DMS79 treated with DMSO at 0.1 percent for 48 hours (cell line): Measurements from ENCODE around the gene PLAC1.

Experiments
- DNase-seq: peaks from one replicate; lab custom pipeline; 2025; lab: John Stamatoyannopoulos, UW

Gene PLAC1

DNA sequence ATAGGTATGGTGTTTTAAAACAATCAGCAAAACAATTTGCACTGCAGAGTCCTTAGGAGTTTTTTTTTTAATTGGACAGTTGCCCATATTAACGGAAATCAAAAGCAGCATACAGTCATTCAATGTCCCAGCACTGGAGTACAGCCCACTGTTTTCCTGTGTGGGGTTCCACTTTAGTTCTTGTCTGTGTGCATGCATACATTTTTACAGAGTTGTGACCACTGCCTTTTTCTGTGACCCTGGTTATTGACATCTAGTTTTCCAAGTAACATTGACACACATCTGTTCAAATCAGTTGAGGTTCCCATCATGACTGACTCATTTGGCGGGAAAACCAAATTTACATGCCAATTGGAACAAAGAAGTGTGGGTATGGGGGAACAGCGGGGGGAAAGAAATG, 115.0 kb downstream of the PLAC1 start:
- no peak for DNase-seq

DNA sequence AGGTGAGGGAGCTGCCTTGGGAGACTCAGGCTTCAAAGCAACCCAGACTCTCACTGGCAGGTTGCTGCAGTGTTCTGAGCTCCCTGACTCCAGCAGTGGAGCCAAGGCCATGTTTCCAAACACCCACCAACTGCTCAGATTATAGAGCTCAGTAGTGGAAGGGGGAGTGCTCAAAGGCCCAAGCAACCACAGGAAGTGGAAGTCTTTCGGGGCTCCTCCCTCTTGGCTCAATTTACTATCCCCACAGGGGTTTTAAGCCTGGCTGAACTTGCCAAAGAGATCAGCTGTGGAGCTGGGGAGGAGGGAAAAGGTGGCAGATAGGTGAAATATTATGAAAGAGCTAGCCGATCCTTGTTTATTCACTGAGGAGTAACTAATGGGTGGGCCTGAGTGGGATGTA, 115.8 kb downstream of the PLAC1 start:
- DNase-seq = peak; percentile 27

DNA sequence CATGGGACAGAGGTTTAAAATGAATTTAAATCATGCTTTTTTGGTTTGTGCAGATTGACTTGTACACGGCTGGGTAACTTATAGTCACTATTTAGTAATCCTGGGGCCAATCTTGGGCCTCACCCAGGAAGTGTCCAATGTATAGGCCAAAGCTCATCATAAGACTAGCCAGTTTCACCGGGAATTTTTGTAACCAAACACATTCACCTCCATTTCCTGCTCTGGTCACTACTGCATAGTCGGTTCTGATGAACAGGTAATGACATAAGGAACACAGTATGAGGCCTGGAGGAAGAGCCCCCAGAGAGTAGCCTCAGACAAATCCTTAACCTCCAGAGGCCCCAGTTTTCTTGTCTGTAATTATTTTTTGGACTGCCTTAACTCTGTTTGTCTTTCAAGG, 116.4 kb downstream of the PLAC1 start:
- no peak for DNase-seq

- no peak for DNase-seq
Measured at GRCh38 chrX:134538316-134538715, 120.0 kb downstream of the PLAC1 start.

GRCh38 chrX:134537179-134537955, 120.9 kb downstream of the PLAC1 start:
- no peak for DNase-seq

DNA sequence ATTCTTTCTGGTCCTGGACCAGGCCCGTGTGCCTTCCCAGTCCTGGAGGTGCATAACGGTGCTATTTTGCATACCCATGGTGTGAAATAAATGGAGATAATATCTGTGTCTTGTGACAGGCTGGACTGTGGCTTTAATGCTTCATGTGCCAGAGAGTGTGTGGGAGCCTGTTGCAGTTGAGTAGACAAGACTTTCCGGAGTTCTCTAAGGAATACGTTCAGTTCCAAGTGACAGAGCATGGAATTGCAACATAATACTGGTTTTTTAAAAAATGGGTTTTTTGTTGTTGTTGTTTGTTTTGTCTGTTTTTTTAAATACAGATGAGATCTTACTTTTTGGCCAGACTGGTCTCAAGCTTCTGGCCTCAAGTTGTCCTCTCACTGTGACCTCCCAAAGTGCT, 124.3 kb downstream of the PLAC1 start:
- DNase-seq = no peak

GRCh38 chrX:134533352-134533751, 124.9 kb downstream of the PLAC1 start:
- no peak for DNase-seq

DNA sequence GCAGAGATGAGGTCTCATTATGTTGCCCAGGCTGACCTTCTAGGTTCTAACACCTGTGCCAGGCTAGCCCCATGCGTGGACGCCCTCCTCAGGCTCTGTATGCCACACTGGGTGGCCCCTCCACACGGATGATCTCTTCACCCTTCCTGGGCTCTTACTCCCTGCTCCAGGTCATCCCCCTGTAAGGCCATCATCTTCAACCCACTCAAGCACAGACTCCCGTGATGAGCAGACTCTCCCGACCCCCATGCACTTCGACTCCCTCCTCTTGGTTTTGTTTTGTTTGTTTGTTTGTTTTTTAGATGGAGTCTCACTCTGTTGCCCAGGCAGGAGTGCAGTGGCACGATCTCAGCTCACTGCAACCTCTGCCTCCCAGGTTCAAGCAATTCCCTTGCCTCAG, 127.4 kb downstream of the PLAC1 start:
- DNase-seq = no peak

DNA sequence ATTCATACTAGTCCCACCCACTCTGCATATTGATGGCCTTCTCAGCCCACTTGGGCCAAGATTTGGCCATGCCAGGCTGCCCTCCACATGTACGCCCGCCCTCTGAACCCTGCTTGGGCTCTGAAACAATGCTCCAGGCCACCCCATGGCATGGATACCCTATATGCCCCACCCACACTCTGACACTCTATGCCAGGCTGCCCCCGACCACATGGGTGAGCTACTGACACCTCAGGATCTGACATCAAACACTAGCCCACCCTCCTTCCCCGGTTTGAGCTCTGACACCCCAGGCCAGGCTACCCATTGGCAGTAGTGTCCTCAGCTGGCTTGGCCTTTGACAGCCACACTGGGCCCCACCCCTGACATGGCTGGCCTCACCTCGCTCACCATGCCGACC, 128.8 kb downstream of the PLAC1 start:
- no peak for DNase-seq

GRCh38 chrX:134528960-134529359, 129.3 kb downstream of the PLAC1 start:
- no peak for DNase-seq

GRCh38 chrX:134526399-134526798, 131.9 kb downstream of the PLAC1 start:
- DNase-seq = no peak

DNA sequence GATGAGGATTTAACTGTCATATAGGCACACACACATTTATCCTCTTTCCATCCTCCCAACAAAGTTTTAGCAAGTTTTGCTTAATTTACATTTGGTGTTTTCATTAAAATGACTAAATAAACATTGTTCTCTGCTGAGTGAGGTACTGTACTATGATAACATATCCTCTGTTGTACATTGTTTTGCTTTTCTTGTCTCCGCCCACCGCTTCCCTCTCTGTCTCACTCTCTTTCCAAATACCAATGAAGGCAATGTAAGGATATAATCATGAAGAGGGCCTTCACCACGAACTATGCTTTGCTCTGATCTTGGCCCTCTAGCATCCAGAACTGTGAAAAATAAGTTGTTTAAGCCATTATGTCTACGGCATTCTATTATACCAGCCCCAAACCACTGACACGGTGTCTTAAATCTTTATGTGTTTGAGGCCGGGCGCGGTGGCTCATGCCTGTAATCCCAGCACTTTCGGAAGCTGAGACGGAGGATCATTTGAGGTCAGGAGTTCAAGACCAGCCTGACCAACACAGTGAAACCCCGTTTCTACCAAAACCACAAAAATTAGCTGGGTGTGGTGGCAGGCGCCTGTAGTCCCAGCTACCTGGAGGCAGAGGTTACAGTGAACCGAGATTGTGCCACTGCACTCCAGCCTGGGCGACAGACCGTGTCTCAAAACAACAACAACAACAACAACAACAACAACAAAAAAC, 133.0 kb downstream of the PLAC1 start:
- no peak for DNase-seq

GRCh38 chrX:134524181-134524580, 134.1 kb downstream of the PLAC1 start:
- DNase-seq = no peak

GRCh38 chrX:134520860-134521390, 137.3 kb downstream of the PLAC1 start:
- peak; percentile 16 for DNase-seq
